ENCODE results near the gene BIRC3. TPM values are rescaled to one million over a fixed set of nuclear protein-coding genes. Genes with fewer than 3 reads are reported as not detected.
"Not testable (repeated sequence)": the region's sequence is repeated elsewhere in the genome, so short reads cannot be mapped to it uniquely, and the experiment has no call there.

Gene BIRC3
- polyA plus RNA-seq, 1 experiment, result 3.5 TPM

- ChIA-PET POLR2A (interaction anchor here (0.6 kb wide), 1 partner anchor 228 kb away, joined by 7 read pairs; no protein-coding TSS in a partner anchor), CTCF (no interaction called here)
- TF ChIP-seq CTCF (IDR thresholded peaks at IDR 0.05; ENCODE audit: low read depth, low read length), result no peak
- Histone ChIP-seq H3K4me3 (ENCODE audit: low read depth, low read length) (no peak overlapping the region), H3K27ac (ENCODE audit: low read depth, low read length) (no peak overlapping the region), H3K27me3 (ENCODE audit: control insufficient read depth, insufficient read depth, low read length) (no peaks in the 10 kb centered on the region), H3K9me3 (ENCODE audit: control insufficient read depth, insufficient read depth, low read length) (no peaks in the 10 kb centered on the region)
- no peak for DNase-seq (ENCODE audit: low read depth, low spot score)
Observed at GRCh38 chr11:102330231-102330630, 12.9 kb downstream of the BIRC3 start.

GRCh38 chr11:102331341-102331740 is 14.1 kb downstream of the BIRC3 start:
- TF ChIP-seq CTCF (IDR thresholded peaks at IDR 0.05; ENCODE audit: low read depth, low read length), result no peak
- ChIA-PET POLR2A (no interaction called here), CTCF (no interaction called here)
- no peak for DNase-seq (ENCODE audit: low read depth, low spot score)
- H3K4me3 ChIP-seq (ENCODE audit: low read depth, low read length), result no peak overlapping the region
- H3K9me3 ChIP-seq (ENCODE audit: control insufficient read depth, insufficient read depth, low read length), result no peaks in the 10 kb centered on the region
- H3K27ac ChIP-seq (ENCODE audit: low read depth, low read length), result no peak overlapping the region
- no peaks in the 10 kb centered on the region for H3K27me3 ChIP-seq (ENCODE audit: control insufficient read depth, insufficient read depth, low read length)

GRCh38 chr11:102332611-102332994 is 15.3 kb downstream of the BIRC3 start:
- Histone ChIP-seq H3K4me3 (ENCODE audit: low read depth, low read length) (no peak overlapping the region), H3K9me3 (ENCODE audit: control insufficient read depth, insufficient read depth, low read length) (no peaks in the 10 kb centered on the region), H3K27ac (ENCODE audit: low read depth, low read length) (no peak overlapping the region), H3K27me3 (ENCODE audit: control insufficient read depth, insufficient read depth, low read length) (no peaks in the 10 kb centered on the region)
- no peak for TF ChIP-seq CTCF (IDR thresholded peaks at IDR 0.05; ENCODE audit: low read depth, low read length)
- CTCF ChIA-PET, result interaction anchor here (2.9 kb wide), 1 partner anchor 10 kb away, joined by 12 read pairs; no protein-coding TSS in a partner anchor
- no peak for DNase-seq (ENCODE audit: low read depth, low spot score)
- POLR2A ChIA-PET, result no interaction called here

GRCh38 chr11:102338479-102339010 is 21.3 kb downstream of the BIRC3 start:
- POLR2A ChIA-PET, result no interaction called here
- no peak for TF ChIP-seq CTCF (IDR thresholded peaks at IDR 0.05; ENCODE audit: low read depth, low read length)
- Histone ChIP-seq H3K27me3 (ENCODE audit: control insufficient read depth, insufficient read depth, low read length) (no peaks in the 10 kb centered on the region), H3K27ac (ENCODE audit: low read depth, low read length) (no peak overlapping the region), H3K9me3 (ENCODE audit: control insufficient read depth, insufficient read depth, low read length) (no peaks in the 10 kb centered on the region), H3K4me3 (ENCODE audit: low read depth, low read length) (no peak overlapping the region)
- no peak for DNase-seq (ENCODE audit: low read depth, low spot score)
- CTCF ChIA-PET, result interaction anchor here (1.6 to 1.7 kb wide), 2 partner anchors 157 to 328 kb away, joined by 6 read pairs; no protein-coding TSS in a partner anchor

- DNase-seq (ENCODE audit: low read depth, low spot score); H3K27me3 ChIP-seq (ENCODE audit: control insufficient read depth, insufficient read depth, low read length); H3K4me3 ChIP-seq (ENCODE audit: low read depth, low read length); H3K27ac ChIP-seq (ENCODE audit: low read depth, low read length); H3K9me3 ChIP-seq (ENCODE audit: control insufficient read depth, insufficient read depth, low read length): not testable (repeated sequence)
- POLR2A ChIA-PET, result interaction anchor here (0.6 kb wide), 1 partner anchor 170 kb away, joined by 3 read pairs; no protein-coding TSS in a partner anchor
- CTCF ChIA-PET, result interaction anchor here (0.6 to 5.4 kb wide), 29 partner anchors 8 to 777 kb away, joined by 3 to 102 read pairs (median 7); no protein-coding TSS in a partner anchor
Observed at GRCh38 chr11:102341311-102341710, 24.0 kb downstream of the BIRC3 start.

Measured in AG04450 (cell line).